Fibroblast of peridontal ligament (primary cell): ENCODE results near the gene RNASET2.
"Not testable (repeated sequence)": the region's sequence is repeated elsewhere in the genome, so short reads cannot be mapped to it uniquely, and the experiment has no call there.

Experiments used
- DNase-seq: peaks from one replicate; pipeline ENCODE4 v3.0.0-alpha.2; 2010; ENCODE audit errors: extremely low read depth

The RNASET2 gene

GRCh38 chr6:166970091-166970490 is 13.7 kb upstream of the RNASET2 start:
- DNase-seq = no peak

- DNase-seq = peak; percentile 64
Measured at GRCh38 chr6:166969390-166970002, 13.1 kb upstream of the RNASET2 start.

- DNase-seq = no peak
Measured at GRCh38 chr6:166966268-166966667, 9.9 kb upstream of the RNASET2 start.

- no peak for DNase-seq
Measured at GRCh38 chr6:166960609-166960978, 4.2 kb upstream of the RNASET2 start.

GRCh38 chr6:166959911-166960608 is 3.7 kb upstream of the RNASET2 start:
- DNase-seq = no peak

GRCh38 chr6:166958926-166959861 is 2.8 kb upstream of the RNASET2 start:
- DNase-seq = no peak

GRCh38 chr6:166957805-166958076 is 1.4 kb upstream of the RNASET2 start:
- DNase-seq = no peak

- no peak for DNase-seq
Measured at GRCh38 chr6:166957087-166957804, 896 bp upstream of the RNASET2 start.

GRCh38 chr6:166955865-166956443 is 396 bp downstream of the RNASET2 start:
- DNase-seq = no peak

- DNase-seq = no peak
Measured at GRCh38 chr6:166955121-166955864, 1.1 kb downstream of the RNASET2 start.

GRCh38 chr6:166954118-166954713 is 2.1 kb downstream of the RNASET2 start:
- no peak for DNase-seq

GRCh38 chr6:166952567-166953486 is 3.5 kb downstream of the RNASET2 start:
- no peak for DNase-seq

- DNase-seq = no peak
Measured at GRCh38 chr6:166952121-166952520, 4.2 kb downstream of the RNASET2 start.

- DNase-seq = no peak
Measured at GRCh38 chr6:166951670-166952060, 4.7 kb downstream of the RNASET2 start.

- peak; percentile 49 for DNase-seq
Measured at GRCh38 chr6:166950892-166951669, 5.3 kb downstream of the RNASET2 start.

- no peak for DNase-seq
Measured at GRCh38 chr6:166950443-166950821, 5.9 kb downstream of the RNASET2 start.

GRCh38 chr6:166949528-166950442 is 6.6 kb downstream of the RNASET2 start:
- no peak for DNase-seq

- DNase-seq = not testable (repeated sequence)
Measured at GRCh38 chr6:166948724-166949123, 7.6 kb downstream of the RNASET2 start.
